GM12878 (cell line): ENCODE measurements around the gene RGMB. TPM values are rescaled to one million over a fixed set of nuclear protein-coding genes. Genes with fewer than 3 reads are reported as not detected.

Experiments used
- polyA plus RNA-seq, 11 experiments: library from polyadenylated mRNA; depleted of rRNA in 4 of 11; unstranded in 6 of 11; stranded (reverse) in 5 of 11; fragments of >200 nt; fragmentation: Nextera tagmentation in 4 of 11; fragmentation: Illumina TruSeq in 1 of 11; extraction: Ambion mirVana in 4 of 11; extraction: Trizol in 1 of 11; gene quantifications; 1 replicate in 1 of 11; 2 replicates in 10 of 11; pipeline versions ENCODE4 v1.2.1 to v1.2.3, GENCODE V29; 2011 to 2016; ENCODE audit warnings: inconsistent platforms in 2 of 11, missing spikeins in 2 of 11, low read depth in 1 of 11
- total RNA-seq, 4 experiments: library from RNA; depleted of rRNA in 3 of 4; stranded (reverse); fragments of >200 nt in 3 of 4; fragmentation: Illumina TruSeq in 1 of 4; extraction: Trizol in 1 of 4; gene quantifications; 2 replicates each; pipeline versions ENCODE4 v1.2.1 to v1.2.3, GENCODE V29; 2013 to 2021

The RGMB gene
- total and polyA plus RNA-seq, 10 of the 15 experiments (the other 5 are each of a cell fraction or from before 2014, with no cell fraction given) = 1.3 to 15.3 (median 7.4) TPM

Other genes with a start within 250 kb of the RGMB start
- gene CHD1, start 155.3 kb downstream of the RGMB start, total RNA-seq (2014; rRNA removed) = 71.5 and 86.9 TPM in 2 replicates
- gene CHD1, start 155.3 kb downstream of the RGMB start, total RNA-seq (2014; rRNA removed; fragmentation: Illumina TruSeq; extraction: Trizol) = 152 and 158 TPM in 2 replicates
- gene CHD1, start 155.3 kb downstream of the RGMB start, total RNA-seq (2021) = 56.4 and 57.8 TPM in 2 replicates
- gene CHD1, start 155.3 kb downstream of the RGMB start, polyA plus RNA-seq (2011; rRNA removed) = 44.5 and 67.1 TPM in 2 replicates
- 102 and 123 TPM in 2 replicates for gene CHD1, start 155.3 kb downstream of the RGMB start, polyA plus RNA-seq (2014; fragmentation: Illumina TruSeq; extraction: Trizol)
- gene CHD1, start 155.3 kb downstream of the RGMB start, polyA plus RNA-seq (2014; fragmentation: Nextera tagmentation; extraction: Ambion mirVana) = 10 to 100 TPM; 25.5 to 32.1 TPM
- 56.9 and 66.5 TPM in 2 replicates for gene CHD1, start 155.3 kb downstream of the RGMB start, polyA plus RNA-seq (2014; rRNA removed)
- gene CHD1, start 155.3 kb downstream of the RGMB start, polyA plus RNA-seq (2016; fragmentation: Nextera tagmentation; extraction: Ambion mirVana) = 10 to 100 TPM; 29.3 to 29.4 TPM